ENCODE data around the gene SEMA6A. TPM values are rescaled to one million over a fixed set of nuclear protein-coding genes. Genes with fewer than 3 reads are reported as not detected.
A peak's percentile ranks its signal among the peaks of the same experiment; 100 is the strongest.

SEMA6A gene
- total RNA-seq, 2 donors from 2014 or later: 3.9 to 4.4 TPM

DNA sequence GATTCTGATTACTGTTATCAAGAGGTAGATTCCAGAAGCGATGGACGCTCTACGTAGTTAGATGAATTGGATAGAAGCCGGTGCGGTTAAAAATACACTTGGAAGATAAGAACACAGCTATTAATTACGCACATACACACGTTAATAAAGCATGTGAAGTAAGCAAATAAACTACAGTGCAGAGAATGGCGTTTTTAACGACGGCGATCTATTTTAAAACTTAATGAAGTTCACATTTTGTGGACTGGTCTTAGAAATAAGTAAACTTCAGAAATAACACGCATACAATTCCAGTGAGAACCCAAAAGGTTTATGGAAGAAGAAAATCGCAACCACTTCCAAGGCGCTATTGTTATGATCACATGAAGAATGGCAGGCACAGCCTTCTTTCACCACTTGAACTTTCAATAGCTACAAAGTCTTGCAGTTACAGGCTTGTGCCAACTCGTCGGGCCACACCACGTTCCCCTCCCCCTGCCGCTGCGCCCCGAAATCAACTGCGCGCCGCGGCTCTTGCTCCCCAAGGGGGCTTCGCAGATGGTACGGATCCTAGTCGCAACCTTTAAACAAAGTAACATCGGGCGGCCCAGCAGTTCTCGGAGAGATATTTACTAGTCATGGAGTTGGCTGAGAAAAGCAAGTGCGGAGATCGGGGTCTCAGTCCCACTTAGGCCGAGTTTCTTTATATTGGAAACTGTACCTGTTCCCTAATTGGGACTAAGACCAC is 866 bp upstream of the SEMA6A start:
- Histone ChIP-seq H3K4me1 (peaks cover 0 to 41% of the 10 kb centered on the region in 2 donors), H3K36me3 (no peaks in the 10 kb centered on the region), H3K27ac (peak overlapping the region; percentile 47 to 72), H3K27me3 (no peaks in the 10 kb centered on the region), H3K9me3 (no peaks in the 10 kb centered on the region), H3K4me3 (peak overlapping the region; percentile 56 to 74)
- TF ChIP-seq, protein P1, sequence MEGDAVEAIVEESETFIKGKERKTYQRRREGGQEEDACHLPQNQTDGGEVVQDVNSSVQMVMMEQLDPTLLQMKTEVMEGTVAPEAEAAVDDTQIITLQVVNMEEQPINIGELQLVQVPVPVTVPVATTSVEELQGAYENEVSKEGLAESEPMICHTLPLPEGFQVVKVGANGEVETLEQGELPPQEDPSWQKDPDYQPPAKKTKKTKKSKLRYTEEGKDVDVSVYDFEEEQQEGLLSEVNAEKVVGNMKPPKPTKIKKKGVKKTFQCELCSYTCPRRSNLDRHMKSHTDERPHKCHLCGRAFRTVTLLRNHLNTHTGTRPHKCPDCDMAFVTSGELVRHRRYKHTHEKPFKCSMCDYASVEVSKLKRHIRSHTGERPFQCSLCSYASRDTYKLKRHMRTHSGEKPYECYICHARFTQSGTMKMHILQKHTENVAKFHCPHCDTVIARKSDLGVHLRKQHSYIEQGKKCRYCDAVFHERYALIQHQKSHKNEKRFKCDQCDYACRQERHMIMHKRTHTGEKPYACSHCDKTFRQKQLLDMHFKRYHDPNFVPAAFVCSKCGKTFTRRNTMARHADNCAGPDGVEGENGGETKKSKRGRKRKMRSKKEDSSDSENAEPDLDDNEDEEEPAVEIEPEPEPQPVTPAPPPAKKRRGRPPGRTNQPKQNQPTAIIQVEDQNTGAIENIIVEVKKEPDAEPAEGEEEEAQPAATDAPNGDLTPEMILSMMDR (IDR thresholded peaks at IDR 0.05): no peak
- DNase-seq (ENCODE audit: low spot score): no peak

DNA sequence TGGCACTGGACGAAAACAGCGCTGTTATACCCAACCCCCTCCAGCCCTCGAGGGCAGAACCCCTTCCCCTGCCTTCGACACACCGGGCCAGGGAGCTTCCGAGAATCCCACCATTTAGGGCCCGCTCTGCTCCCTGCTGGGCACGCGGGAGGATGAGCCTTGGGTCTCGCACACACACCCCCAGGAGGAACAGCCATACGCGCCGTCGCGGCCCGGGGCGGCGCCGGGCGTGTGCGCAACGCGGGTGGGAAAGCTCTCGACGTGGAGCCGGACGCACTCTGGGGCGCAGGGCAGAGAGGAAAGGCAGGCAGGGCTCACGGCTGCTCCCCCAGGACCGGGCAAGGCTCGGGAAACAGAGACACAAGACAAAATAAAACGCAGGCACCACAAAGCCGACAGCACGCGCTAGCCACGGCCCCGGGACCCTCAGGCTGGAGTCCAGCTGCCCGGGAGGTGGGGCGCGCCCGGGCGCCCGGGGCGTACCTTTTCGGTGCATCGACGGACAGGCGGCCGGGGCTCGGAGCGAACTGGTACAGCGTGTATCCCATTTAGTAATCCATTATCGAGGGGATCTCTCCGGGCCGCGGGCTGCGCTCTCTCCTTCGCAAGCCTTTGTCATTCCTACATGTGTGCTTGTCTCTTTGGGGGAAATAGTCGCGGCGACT is 789 bp downstream of the SEMA6A start:
- H3K27ac ChIP-seq: peak overlapping the region; percentile 47 to 72
- H3K9me3 ChIP-seq: no peaks in the 10 kb centered on the region
- peak overlapping the region; percentile 56 to 74 for H3K4me3 ChIP-seq
- no peak for DNase-seq (ENCODE audit: low spot score)
- TF ChIP-seq, protein P1 (IDR thresholded peaks at IDR 0.05): no peak
- H3K27me3 ChIP-seq: no peaks in the 10 kb centered on the region
- peaks cover 0 to 41% of the 10 kb centered on the region in 2 donors for H3K4me1 ChIP-seq
- no peaks in the 10 kb centered on the region for H3K36me3 ChIP-seq

DNA sequence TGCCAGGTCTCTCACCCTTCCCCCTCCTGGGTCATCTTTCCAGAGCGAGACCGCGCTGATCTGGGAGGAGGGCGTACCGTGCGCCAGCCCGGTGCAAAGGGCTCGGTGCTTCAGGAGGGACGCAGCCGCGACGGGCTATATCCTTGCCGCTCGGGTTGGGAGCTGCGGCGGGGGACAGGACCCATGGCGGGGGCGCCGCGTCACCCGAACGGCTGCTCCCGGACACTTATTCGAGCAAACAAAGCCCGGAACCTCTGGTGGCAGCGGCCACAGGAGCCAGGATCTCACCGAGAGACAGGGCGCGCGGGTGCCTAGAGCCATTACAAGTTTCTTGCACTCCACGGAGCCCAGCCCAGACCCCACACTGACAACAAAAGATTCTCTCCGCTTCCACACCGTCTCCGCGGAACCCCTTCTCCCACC is 1.3 kb downstream of the SEMA6A start:
- no peak for DNase-seq (ENCODE audit: low spot score)
- TF ChIP-seq, protein P1 (IDR thresholded peaks at IDR 0.05): no peak
- no peaks in the 10 kb centered on the region for H3K9me3 ChIP-seq
- H3K4me3 ChIP-seq: peak overlapping the region; percentile 56 to 74
- H3K27ac ChIP-seq: peak overlapping the region; percentile 47 to 72
- H3K4me1 ChIP-seq: peaks cover 0 to 41% of the 10 kb centered on the region in 2 donors
- no peaks in the 10 kb centered on the region for H3K27me3 ChIP-seq
- no peaks in the 10 kb centered on the region for H3K36me3 ChIP-seq

DNA sequence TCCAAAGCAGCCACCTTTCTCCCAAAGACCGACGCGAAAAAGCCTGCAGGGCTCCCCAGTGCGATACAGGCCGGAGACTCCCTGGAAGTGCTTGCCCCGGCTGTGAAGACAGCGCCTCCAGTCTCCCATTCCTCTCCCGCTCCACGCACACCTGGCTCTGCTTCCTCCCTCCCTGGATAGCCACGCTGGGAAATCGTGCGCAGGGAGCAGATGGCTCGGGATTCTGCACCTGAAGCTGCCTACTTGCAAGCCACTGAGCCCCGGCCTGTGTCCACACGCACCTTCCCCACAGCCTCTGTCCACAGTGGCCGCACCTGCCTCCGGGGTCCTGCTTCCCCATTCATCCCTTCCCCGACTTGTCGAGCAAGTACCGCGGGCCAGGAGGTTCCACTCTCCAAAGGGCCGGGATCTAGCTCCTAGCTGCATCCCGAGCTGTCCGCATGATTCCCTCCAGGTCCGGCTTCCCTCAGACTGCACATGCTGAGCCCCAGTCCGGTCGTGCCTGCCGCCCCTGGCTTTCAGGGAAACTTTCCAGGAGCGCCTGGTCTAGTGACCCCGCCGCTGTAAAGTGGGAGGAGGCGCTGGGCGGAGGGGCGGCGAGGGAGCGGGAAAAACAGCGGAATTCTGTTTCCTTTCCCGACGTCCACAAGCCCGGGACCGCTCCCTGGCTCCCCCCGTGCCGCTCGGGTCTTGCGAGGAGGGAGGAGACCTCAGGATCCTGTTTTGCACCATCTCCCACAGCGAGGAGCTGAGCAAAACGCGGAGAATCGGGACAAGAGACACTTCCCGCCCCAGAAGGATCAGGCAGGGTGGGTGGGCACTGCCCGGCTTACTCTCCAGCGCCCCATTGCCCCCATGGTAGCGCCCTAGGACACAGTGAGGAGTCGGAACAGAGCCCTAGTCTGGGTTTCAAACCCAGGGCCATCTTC is 2.0 kb downstream of the SEMA6A start:
- no peaks in the 10 kb centered on the region for H3K27me3 ChIP-seq
- peak overlapping the region; percentile 47 to 72 for H3K27ac ChIP-seq
- H3K9me3 ChIP-seq: no peaks in the 10 kb centered on the region
- DNase-seq (ENCODE audit: low spot score): no peak
- peak overlapping the region; percentile 56 to 74 for H3K4me3 ChIP-seq
- TF ChIP-seq, protein P1 (IDR thresholded peaks at IDR 0.05): peak in 1 of 2 donors; percentile 33
- no peaks in the 10 kb centered on the region for H3K36me3 ChIP-seq
- peaks cover 0 to 41% of the 10 kb centered on the region in 2 donors for H3K4me1 ChIP-seq

DNA sequence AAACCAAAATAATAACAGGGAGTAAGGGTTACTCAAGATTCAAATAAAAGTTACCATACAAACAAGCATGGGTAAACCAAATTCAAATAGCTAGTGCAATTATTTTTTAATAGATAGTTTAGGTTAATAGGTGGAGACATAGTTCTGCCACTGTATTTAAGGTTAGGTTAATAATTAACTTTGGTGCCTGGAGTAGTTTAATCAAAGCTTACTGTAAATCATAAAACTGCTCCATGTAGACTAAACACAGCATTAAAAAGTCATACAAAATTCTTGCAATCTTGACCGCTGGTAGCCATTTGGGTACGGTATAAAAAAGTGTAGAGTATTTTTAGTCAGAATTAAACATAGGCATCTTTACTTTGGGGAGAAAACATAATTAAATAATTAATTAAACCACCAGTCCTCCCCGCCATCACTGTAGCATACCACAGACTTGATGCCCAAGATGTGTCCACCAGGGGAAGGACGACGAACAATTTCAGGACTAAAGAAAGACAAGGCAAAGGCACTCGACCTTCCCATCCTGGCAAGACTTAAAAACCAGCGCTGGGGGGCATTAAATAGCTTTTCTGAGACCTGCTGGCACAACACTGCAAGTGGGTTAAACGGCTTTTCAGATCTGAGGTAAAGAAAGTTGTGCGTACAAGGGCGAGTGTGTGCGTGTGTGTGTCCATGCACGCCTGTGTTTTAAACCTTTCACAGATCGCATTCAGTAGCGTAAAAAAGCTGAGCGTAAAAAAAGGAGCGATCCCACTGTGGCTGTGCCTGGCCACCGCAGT is 2.9 kb downstream of the SEMA6A start:
- H3K4me1 ChIP-seq: peaks cover 0 to 41% of the 10 kb centered on the region in 2 donors
- TF ChIP-seq, protein P1 (IDR thresholded peaks at IDR 0.05): no peak
- H3K36me3 ChIP-seq: no peaks in the 10 kb centered on the region
- DNase-seq (ENCODE audit: low spot score): no peak
- no peaks in the 10 kb centered on the region for H3K9me3 ChIP-seq
- H3K27me3 ChIP-seq: no peaks in the 10 kb centered on the region
- peak overlapping the region; percentile 56 to 74 for H3K4me3 ChIP-seq
- H3K27ac ChIP-seq: no peak overlapping the region

Data from right atrium auricular region (tissue), 2 donors.